GM19193 (cell line): ENCODE results near the gene GPR158.

Experiments
- POLR2A ChIP-seq: IDR thresholded peaks from 4 replicates; pipeline ENCODE4 v1.6.1; 2011; ENCODE audit not compliant: insufficient read depth, insufficient read length; ENCODE audit errors: extremely low read depth

The GPR158 gene

DNA sequence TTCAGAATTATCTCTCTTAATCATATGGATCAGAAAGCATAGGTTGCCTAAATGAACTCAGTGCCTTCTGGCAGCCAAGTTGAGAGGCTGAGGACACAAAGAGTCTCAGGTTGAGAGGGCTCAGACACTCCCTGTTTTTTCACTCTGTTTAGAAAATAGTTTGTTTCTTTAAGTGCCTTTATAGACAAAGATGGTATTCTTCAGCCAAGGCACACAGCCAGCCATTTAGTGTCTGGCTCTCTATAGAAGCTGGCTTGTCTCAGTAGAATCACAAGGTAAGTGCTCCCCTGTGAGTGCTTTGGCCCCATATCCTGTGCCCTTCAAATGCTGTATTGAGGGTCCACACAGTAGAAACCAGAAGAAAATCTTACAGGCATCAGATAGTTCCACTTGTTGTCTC is 3.6 kb downstream of the GPR158 start:
- TF ChIP-seq POLR2A = no peak

DNA sequence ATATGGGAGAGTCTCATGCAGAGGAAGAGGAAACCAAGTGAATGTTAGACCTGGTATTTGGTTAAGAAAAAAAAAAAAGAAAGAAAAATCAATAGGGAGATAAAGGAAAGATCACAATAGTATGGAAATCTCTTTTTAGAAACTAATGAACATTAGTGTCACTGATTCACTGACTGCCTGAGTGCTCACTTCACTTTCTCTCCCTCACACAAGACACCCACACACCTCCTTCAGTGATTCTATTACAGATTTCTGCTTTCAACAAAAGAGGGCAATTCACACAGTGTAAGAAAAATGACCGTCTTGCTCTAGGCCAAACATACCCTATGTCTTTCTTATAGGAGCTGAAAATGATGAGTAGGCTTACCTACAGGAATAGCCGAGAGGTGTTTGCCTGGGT is 6.0 kb downstream of the GPR158 start:
- TF ChIP-seq POLR2A = no peak

DNA sequence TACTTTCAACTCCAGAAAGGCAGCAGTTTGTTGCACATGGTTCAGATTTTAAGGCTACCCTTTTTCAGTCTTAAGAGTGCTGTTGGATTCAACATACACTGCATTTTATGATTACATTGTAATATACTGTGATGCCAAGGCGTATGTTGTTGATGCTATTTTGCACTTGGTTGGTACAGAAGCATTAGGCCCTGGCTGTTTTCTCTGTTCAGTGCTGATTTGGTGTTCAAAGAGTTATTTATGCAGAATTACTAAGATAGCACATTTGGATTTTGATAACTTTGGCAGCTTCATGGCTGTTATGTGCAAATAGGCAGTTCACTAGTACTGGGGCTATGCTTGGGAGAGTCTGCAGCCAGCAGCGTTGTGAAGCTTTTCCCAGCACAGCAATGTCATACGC is 7.8 kb downstream of the GPR158 start:
- no peak for TF ChIP-seq POLR2A

DNA sequence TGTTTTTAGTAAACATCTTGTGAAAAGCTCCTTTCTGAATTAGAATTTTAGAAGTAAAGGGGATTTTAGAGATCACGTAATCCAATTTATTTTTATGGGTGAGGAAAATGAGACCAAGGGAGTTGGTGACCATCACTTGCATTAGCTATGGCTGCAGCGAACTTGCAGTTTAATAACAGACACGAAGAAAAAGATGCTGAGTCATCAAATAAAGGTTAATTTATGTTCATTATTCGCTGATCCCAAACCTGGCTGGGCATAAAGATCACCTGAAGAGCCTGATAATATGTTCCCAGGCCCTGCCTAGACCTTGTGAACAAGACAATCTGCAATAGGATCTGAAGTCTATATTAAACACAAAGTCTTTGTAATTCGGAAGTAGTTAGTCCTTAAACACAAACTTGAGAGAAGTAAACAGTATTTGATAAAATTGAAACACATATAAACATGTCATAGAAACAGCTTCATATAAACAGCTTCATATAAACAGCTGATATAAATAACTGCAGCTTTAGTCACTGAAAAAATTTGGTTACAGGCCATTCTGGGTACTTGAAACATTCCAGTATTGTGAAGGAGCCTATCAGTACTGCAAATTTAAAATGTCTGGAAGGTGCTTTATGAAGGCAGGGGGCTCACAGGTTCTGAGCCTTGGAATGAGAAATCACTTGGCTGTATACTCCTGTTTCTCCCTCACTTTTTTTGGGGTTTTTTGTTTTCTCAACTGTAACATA is 16.5 kb downstream of the GPR158 start:
- TF ChIP-seq POLR2A = no peak

DNA sequence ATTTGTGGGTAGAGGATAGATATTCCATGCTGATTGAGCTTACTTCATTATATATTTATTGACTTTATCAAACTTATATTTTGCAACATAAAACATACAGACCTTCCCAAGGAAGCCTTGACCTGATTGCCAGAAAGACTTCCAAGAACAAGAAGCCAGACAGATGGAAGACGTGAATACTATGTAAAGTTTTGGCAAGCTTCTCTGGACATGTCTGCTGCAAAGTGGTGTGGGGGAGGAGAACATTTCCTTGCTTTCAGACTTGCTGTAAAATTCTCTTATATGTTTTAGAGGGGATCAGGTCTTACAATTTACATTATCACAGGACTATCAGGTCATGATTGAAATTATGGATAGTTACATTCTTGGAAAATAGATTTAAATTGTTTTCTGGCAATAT is 23.4 kb downstream of the GPR158 start:
- no peak for TF ChIP-seq POLR2A

DNA sequence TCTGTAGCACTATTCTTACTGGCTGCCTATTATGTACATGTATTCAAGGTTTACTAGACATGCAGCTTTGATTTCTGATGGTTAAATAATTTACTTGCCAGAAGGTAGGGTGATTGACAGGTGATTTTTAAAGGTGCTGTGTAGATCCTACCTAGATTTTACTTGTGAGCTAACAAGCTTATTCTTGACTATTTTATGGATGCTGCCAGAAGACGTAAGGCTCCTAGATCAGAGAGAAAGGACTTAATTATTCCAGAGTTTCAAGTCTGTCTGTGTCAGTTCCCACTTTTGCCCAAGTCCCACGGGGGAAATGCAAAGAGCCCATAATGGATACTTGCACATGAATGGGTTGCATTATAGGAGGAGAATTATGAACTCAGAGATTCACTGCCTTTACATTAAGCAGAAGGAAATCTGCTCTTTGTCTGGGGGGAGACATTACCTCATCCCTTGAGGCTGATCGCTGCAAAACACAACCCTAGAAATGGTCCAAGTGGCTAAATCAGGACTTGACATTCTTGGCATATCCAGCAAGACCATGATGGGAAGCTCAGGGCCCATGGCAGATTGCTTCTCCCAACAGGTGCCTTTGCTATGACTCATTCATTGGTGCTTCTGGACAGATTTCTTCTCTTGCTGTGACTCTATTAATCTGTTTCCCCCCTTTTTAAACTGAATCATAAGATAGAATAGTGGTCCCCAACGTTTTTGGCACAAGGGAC is 32.1 kb downstream of the GPR158 start:
- no peak for TF ChIP-seq POLR2A

DNA sequence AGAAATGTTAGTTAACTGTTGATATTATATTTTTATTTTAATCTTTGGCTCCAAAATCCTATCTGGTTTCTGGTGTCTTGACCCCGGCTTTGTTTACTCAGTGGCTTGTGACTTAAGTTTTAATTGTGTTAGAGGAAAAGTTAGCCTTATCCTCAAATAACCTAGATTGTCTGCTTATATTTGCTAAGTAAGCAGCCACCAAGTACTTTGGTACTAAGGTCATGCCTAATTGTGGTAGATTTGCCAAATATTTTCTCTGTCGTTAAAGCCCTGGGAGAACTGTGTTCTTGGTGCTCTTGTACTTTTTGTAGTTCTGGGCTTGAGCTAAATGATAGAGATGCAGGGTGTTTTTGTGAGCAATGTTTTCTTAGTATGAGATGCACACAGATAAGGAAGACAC is 34.8 kb downstream of the GPR158 start:
- no peak for TF ChIP-seq POLR2A

DNA sequence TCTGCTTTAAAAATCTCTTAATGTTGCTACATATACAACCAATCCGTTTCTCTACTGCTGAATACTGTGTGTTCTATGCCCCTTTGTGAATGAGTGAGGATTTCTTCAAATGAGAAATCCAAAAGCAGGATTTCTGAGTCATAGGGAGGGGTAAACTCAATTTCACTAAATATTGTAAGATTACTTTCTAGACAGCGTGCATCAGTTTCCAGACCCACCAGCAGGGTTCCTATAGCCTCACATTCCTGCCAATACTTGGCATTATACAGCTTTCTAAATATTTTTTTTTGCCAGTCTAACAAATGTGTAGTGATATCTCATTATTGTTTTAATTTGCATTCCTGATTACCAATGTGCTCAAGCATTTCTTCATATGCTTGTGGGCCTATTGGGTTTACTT is 35.5 kb downstream of the GPR158 start:
- TF ChIP-seq POLR2A = no peak

DNA sequence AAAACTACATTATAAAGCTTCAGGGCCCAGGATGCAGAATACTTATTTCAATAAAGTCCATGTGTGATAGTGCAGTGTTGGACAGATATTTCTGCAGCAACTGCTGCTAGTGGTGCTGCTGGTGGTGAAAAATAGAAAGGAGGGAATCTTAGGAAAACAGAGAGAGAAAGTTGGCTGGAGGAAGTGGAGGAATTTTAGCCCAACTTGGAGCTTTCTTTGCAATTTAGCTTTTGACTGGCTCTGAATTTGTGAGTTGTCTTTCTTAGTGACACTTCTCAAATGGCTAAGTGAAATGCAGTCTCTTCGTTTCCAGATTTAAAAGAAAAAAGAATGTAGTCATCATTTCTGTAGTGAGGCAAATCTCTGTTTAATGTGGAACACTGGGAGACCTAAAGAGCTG is 45.4 kb downstream of the GPR158 start:
- TF ChIP-seq POLR2A = no peak

DNA sequence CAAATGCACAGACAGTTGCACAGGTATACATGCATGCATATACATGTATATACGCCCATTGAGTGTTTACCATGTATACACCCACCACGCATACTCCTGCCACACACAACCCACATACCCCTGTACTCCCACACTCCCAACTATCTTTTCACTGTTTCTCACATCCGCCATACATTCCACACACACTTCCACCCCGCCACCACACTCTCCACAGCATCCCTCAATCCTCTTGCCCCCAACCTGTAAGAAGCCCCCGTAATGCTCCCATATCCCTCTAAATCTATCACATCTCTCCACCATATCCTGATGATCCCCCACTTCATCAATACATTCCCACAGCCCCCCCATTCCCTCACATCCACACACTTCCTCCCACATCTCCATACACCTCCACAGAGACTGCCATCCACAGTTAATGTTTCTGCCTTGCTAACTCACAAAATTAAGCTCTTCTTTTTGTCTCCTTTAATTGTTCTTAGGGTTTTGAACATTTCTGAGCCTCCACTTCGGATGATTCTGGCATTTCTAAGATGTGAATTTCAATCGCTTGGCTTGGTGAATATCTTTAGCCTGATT is 47.4 kb downstream of the GPR158 start:
- no peak for TF ChIP-seq POLR2A

DNA sequence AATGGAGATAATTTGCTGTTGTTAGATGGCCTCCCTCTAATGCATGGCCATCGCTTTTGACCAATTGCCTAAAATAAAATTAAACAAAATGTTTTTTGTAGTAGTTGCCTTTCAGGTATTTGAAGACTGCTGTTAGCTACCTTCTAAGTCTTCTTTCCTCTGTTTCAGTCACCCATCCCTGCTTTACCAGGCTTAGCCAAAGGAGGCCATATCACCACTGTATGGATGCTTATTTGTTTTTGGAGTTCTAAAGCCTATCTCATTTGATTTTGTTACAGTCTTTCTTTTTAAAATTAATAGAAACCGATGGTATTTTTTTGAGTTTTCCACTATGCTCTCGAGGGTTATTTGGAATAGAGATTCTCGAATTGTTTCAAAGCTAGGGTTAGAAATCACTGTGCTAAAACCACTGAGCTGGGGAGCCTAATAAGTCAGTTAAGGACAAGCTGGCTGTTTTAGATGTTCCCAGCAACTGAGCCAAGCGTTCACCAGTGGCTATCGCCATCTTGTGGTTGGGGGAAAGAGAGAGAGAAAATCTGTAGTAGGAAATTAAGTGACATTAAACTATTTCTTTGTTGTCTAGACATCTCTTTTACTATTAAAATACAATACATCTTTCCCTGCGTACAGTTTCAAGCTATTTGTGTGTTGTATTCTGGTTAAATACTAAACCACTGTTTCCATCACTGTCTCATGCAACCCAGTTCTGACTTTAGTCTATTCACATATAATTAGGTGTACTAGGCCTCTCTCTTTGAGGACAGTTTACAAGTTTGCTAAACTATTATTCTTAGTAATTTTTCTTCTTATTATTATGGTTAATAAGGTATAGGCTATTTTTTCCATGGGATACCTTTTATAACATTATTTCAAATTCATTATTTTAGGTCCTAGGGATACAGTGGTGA is 52.2 kb downstream of the GPR158 start:
- no peak for TF ChIP-seq POLR2A

DNA sequence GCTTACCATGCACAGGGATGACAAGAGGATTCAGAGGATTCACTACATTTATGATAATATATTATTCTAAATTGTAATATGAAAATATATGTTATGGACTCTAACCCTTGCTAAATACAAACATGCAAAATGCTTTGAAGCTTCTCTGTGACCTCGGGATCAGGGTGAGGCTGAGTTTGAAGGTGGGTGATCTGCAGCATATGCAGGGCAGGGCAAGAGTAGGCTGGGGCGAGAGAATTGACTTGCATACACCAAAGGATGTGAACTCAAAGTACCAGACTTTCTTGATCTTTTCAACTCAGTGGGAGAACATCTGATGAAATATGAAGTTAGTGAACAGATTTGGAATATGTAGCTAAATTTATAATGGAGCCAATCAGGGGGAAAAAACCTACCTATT is 57.0 kb downstream of the GPR158 start:
- TF ChIP-seq POLR2A = no peak

DNA sequence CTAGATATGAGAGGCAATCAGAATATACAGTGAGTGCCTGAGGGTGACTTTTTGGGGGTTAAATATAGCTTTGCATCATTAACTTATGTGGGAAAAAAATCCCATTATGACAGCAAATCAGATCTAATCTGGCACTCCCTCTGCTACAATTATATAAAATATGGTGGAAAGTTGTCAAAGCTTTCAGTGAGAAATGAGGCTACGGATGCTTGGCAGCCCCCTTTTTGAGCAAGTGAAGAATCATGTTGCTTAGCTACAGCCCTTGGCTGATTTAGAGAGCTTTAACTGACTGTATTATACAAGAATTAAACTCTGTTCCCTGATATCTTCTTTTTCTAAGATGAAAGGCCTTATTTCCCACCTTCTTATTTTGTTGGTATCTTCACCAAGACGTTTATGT is 57.4 kb downstream of the GPR158 start:
- TF ChIP-seq POLR2A = no peak

DNA sequence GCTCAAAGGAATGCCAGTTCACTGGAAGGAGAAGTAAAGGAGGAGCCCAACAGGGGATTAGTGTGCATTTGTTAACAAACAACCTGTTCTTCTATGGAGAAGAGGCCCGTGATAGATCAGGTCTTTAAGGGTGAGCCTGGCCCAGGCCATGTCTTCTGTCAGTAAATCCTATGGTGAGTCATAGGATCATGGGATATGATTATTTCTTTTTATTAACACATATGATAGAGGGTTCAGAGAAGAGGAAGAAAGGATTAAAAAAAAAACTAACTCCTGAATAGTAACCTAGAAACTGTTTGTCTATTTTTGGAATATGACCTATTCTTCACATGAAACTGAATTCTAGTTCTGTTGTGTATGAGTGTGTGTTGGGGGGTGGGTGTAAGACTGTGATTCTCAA is 70.4 kb downstream of the GPR158 start:
- TF ChIP-seq POLR2A = no peak

DNA sequence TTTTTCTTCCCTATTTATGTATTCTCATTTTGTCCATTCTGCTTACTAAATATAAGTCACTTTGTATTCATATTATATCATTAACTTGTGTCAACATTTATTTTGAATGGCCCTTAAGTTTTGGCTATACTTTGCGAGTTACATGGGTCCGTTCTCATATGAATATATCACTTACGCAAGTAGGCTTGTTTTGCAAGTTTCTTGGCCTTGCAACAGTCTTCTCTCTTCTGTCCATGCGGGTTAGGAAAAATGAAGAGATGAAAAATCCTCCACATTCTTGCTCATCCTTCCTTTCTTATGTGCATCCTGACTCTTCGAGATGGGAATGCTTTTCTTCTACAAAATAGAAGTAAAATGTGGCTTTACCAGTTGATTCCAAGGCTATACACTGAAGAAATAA is 82.8 kb downstream of the GPR158 start:
- no peak for TF ChIP-seq POLR2A
